ENCODE results near the gene TAF15.

Gene TAF15

DNA sequence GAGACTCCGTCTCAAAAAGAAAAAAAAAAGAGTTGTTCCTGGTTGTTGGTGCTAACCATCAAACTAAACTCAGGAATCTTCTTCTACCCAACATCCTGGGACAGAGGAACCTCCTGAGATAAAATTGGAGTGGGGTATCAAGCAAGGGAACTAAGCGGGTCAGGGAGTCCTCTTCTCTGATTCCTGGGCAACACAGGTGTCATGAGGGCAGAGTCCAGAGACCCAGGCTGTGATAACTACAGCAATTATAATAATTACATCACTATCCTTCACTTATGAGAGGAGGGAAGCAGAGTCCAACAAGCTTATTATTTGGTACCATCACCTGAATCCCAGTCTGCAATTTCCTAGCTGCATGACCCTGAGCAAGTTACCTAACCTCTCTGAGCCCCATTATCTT lies 40.5 kb upstream of the TAF15 start:
- 0 out of 2 replicates have a peak, but pooled peaks cover 3% of the 10 kb centered on the region for H3K27me3 ChIP-seq (ENCODE audit: insufficient read depth, low read length)
- H3K27ac ChIP-seq (ENCODE audit: low read depth, low read length): no peak overlapping the region
- no peak overlapping the region for H3K4me3 ChIP-seq (ENCODE audit: low read length)
- no peaks in the 10 kb centered on the region for H3K36me3 ChIP-seq (ENCODE audit: insufficient read depth, low read length)
- H3K4me1 ChIP-seq (ENCODE audit: insufficient read depth, low read length): peaks cover 17% of the 10 kb centered on the region; the same call in 1 of the 2 replicates
- 100% methylated on average over 1 of the region's 2 CpGs for WGBS
- H3K9me3 ChIP-seq (ENCODE audit: insufficient read depth, low read depth, low read length): no peaks in the 10 kb centered on the region
- no peak overlapping the region for H3K9ac ChIP-seq (ENCODE audit: low read depth, low read length)

DNA sequence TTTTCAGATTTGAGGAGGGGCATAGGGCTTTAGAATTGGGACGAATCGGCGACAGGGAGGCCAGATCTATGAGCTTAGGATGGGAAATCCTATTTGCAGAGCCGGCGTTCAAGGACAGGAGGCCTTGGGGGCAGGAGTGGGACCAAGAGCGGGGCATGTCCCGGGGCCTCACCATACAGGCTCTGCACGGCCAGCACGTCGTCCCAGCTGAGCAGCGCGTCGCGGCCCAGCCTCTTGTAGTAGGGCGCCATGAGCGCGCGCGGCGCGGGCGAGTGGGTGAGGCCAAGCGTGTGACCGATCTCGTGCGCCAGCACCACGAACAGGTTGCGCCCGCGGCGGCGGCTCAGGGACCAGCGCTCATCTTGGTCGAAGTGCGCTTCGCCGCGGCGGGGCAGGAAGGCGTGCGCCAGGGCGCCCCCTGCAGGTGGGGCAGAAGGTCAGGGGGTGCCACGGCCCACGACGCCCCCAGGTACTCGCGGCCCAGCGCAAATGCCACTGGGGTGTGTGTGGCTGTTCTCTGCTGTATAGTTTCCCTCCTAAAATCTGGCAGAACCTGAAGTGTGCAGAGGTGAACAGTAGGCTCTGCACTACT lies 39.3 kb upstream of the TAF15 start:
- Histone ChIP-seq H3K27ac (ENCODE audit: low read depth, low read length) (no peak overlapping the region), H3K4me1 (ENCODE audit: insufficient read depth, low read length) (peaks cover 26% of the 10 kb centered on the region; the same call in 1 of the 2 replicates), H3K36me3 (ENCODE audit: insufficient read depth, low read length) (no peaks in the 10 kb centered on the region), H3K9ac (ENCODE audit: low read depth, low read length) (no peak overlapping the region), H3K4me3 (ENCODE audit: low read length) (no peak overlapping the region), H3K9me3 (ENCODE audit: insufficient read depth, low read depth, low read length) (no peaks in the 10 kb centered on the region), H3K27me3 (ENCODE audit: insufficient read depth, low read length) (0 out of 2 replicates have a peak, but pooled peaks cover 3% of the 10 kb centered on the region)
- 96% methylated on average over 48 of the region's 48 CpGs for WGBS

DNA sequence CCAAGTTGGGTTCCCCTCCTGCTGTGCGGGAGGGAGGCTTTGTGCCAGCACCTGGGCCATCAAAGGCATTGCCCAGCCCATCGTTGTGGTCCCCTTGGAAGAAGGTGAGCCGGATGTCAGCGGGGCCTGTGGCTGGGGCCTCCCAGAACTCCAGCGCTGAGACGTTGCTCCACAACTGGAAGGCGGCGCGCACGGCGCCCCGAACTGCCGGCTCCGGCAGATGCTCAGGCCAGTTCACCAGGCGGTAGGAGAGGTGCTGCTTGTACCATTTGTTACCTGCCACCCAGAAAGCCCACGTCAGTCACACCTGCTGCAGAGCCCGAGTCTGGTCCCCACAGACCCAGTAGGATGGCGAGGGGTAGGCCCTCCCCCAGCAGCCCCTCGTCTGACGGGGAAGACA lies 36.2 kb upstream of the TAF15 start:
- Histone ChIP-seq H3K36me3 (ENCODE audit: insufficient read depth, low read length) (no peaks in the 10 kb centered on the region), H3K9ac (ENCODE audit: low read depth, low read length) (no peak overlapping the region), H3K4me1 (ENCODE audit: insufficient read depth, low read length) (peaks cover 16% of the 10 kb centered on the region; the same call in 1 of the 2 replicates), H3K9me3 (ENCODE audit: insufficient read depth, low read depth, low read length) (no peaks in the 10 kb centered on the region), H3K27me3 (ENCODE audit: insufficient read depth, low read length) (no peaks in the 10 kb centered on the region), H3K27ac (ENCODE audit: low read depth, low read length) (no peak overlapping the region), H3K4me3 (ENCODE audit: low read length) (no peak overlapping the region)
- 94% methylated on average over 20 of the region's 20 CpGs for WGBS

DNA sequence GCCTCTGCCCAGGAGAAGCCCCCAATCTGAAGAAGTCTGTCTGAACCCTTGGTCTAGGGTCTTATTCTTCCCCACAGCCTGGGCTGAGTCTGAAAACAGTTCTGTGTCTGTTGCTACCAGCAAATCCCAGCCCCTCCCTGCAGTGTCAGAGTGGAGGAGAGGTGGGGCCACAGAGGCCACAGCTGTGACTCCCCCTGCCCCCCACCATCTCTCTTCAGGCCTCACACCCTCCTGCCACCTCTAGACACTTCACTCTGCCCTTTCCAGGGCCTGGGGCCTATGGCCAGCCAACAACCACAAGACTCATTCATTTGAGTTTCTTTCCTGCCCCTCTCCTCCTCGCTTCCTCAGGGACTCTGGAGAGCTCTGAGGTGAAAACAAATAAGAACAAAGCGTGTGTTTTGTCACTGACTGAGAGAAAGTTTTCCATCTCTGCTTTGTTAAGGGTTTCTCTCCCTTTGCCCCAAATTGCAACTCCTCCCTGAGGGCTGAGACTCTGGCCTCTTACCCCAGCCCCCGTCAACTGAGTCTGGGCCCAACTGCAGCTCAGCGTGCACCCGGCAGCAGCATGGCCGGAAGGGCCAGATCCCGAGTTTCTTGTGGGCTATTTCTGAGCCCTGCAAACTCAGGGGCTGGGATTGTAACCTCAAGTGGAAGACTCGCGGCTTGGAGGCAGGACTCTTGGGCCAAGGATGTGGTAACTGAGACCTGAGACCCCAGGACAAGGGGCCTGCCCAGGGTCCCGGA lies 35.4 kb upstream of the TAF15 start:
- Histone ChIP-seq H3K9ac (ENCODE audit: low read depth, low read length) (0 out of 2 replicates have a peak overlapping the region, but pooled peaks have one; percentile 5), H3K27ac (ENCODE audit: low read depth, low read length) (no peak overlapping the region), H3K4me1 (ENCODE audit: insufficient read depth, low read length) (peaks cover 16% of the 10 kb centered on the region; the same call in 1 of the 2 replicates), H3K9me3 (ENCODE audit: insufficient read depth, low read depth, low read length) (no peaks in the 10 kb centered on the region), H3K36me3 (ENCODE audit: insufficient read depth, low read length) (no peaks in the 10 kb centered on the region), H3K4me3 (ENCODE audit: low read length) (no peak overlapping the region), H3K27me3 (ENCODE audit: insufficient read depth, low read length) (no peaks in the 10 kb centered on the region)
- 77% methylated on average over 10 of the region's 10 CpGs for WGBS

DNA sequence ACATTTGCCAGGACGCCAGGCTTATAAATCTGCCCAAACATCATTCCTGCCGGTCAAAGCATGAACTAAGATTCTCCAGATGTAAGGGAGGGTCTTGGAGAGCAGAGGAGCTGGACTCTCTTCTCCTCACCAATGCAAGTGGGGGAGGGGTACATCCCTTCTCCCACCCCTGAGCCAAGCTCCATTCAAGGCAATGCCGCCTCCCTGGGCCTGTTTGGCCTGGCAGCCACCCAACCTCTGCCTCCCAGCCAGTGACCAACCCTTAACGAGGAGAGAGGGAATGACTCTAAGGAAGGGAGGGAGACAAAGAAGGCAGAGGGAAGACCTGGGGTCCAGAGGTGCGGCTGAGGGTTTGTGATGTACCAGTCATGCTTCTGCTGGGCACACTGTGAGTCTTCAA lies 34.8 kb upstream of the TAF15 start:
- Histone ChIP-seq H3K27me3 (ENCODE audit: insufficient read depth, low read length) (no peaks in the 10 kb centered on the region), H3K9ac (ENCODE audit: low read depth, low read length) (no peak overlapping the region), H3K9me3 (ENCODE audit: insufficient read depth, low read depth, low read length) (no peaks in the 10 kb centered on the region), H3K4me1 (ENCODE audit: insufficient read depth, low read length) (peaks cover 16% of the 10 kb centered on the region; the same call in 1 of the 2 replicates), H3K4me3 (ENCODE audit: low read length) (no peak overlapping the region), H3K27ac (ENCODE audit: low read depth, low read length) (no peak overlapping the region), H3K36me3 (ENCODE audit: insufficient read depth, low read length) (no peaks in the 10 kb centered on the region)
- 70% methylated on average over 4 of the region's 5 CpGs for WGBS

DNA sequence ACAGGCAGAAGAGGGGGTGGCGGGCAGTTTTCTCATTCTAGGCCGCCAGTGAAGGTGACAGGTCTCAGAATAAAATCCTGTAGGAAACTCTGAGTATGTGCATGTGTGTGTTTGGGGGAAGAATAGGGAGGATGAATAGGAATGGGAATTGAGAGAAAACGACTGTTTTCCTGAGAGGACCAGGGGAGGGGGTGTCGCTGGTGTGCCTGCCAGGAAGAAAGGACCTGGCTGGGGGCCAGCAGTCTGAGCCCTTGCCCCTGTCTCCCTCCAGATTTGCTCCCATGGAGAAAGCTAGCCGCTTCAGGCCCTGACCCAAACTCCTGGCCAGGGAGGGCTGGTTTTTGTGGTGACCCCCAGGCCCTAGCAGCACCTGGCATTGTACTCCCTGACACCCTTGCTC lies 34.2 kb upstream of the TAF15 start:
- H3K9ac ChIP-seq (ENCODE audit: low read depth, low read length): no peak overlapping the region
- peaks cover 16% of the 10 kb centered on the region; the same call in 1 of the 2 replicates for H3K4me1 ChIP-seq (ENCODE audit: insufficient read depth, low read length)
- H3K9me3 ChIP-seq (ENCODE audit: insufficient read depth, low read depth, low read length): no peaks in the 10 kb centered on the region
- H3K27me3 ChIP-seq (ENCODE audit: insufficient read depth, low read length): no peaks in the 10 kb centered on the region
- no peak overlapping the region for H3K4me3 ChIP-seq (ENCODE audit: low read length)
- H3K36me3 ChIP-seq (ENCODE audit: insufficient read depth, low read length): no peaks in the 10 kb centered on the region
- WGBS: 79% methylated on average over 5 of the region's 5 CpGs
- H3K27ac ChIP-seq (ENCODE audit: low read depth, low read length): no peak overlapping the region

DNA sequence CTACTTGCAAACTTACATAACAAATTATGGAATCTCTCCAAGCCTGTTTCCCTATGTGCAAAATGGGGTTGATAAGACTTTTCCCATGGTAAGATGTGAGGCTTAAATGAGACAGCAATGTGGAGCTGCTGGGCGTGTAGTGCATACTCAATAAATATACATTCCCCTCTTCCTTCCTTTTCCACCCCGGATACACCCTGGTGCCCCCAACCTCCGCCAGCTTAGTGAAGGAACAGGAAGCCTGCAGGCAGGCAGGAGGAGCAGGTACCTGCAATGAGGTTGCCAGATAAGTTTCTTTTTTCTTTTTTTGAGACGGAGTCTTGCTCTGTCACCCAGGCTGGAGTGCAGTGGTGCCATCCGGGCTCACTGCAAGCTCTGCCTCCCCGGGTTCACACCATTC lies 33.7 kb upstream of the TAF15 start:
- Histone ChIP-seq H3K9ac (ENCODE audit: low read depth, low read length) (no peak overlapping the region), H3K4me3 (ENCODE audit: low read length) (no peak overlapping the region), H3K4me1 (ENCODE audit: insufficient read depth, low read length) (peaks cover 16% of the 10 kb centered on the region; the same call in 1 of the 2 replicates), H3K9me3 (ENCODE audit: insufficient read depth, low read depth, low read length) (no peaks in the 10 kb centered on the region), H3K27ac (ENCODE audit: low read depth, low read length) (no peak overlapping the region), H3K36me3 (ENCODE audit: insufficient read depth, low read length) (no peaks in the 10 kb centered on the region), H3K27me3 (ENCODE audit: insufficient read depth, low read length) (no peaks in the 10 kb centered on the region)
- WGBS: 91% methylated on average over 6 of the region's 6 CpGs

DNA sequence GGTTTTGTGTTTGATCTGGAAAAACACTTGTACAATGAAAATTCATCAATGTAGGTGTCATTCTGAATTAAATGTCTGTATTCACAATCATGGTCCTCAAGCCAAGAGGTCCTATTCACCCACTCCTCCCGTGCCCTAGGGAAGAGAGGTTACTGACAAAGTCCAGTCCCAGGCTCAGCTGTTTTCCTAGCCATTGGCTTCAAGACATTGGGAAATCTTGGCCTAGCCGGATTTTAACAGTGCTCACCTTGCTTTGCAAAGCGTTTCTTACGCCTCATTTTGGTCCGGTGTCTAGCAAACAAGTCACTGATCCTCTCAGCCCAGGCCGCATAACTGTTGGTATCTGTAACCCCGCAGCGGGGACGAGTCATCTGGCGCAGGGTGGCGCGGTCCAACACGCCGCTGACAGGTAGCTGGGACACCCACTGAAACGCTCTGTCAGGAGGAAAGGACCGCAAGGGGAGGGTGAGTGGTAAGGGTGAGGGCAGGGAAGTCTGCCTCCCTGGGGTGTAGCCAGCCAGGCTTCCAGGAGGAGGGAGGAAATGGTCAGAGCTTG lies 30.6 kb upstream of the TAF15 start:
- no peaks in the 10 kb centered on the region for H3K36me3 ChIP-seq (ENCODE audit: insufficient read depth, low read length)
- WGBS: 93% methylated on average over 16 of the region's 16 CpGs
- no peak overlapping the region for H3K27ac ChIP-seq (ENCODE audit: low read depth, low read length)
- H3K4me3 ChIP-seq (ENCODE audit: low read length): no peak overlapping the region
- H3K9ac ChIP-seq (ENCODE audit: low read depth, low read length): no peak overlapping the region
- H3K4me1 ChIP-seq (ENCODE audit: insufficient read depth, low read length): 0 out of 2 replicates have a peak, but pooled peaks cover 9% of the 10 kb centered on the region
- H3K9me3 ChIP-seq (ENCODE audit: insufficient read depth, low read depth, low read length): no peaks in the 10 kb centered on the region
- H3K27me3 ChIP-seq (ENCODE audit: insufficient read depth, low read length): no peaks in the 10 kb centered on the region

DNA sequence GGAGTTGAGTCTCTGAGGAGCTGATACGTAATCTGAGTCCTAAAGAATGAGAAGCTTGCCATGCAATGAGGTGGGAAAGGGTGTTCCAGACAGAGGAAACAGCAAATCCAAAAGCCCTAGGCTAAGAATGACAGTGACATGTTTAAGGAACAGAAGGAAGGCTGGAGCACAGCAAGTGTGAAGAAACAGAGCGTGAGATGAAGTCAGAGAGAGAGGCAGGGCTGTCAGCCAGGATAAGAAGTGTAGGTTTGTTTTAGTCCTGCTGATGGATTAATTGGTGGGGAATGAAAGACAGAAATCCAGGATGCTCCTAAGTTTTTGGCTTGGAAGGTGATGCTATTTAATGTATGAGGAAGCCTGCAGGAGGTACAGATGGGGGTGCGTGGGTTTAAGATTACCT lies 28.3 kb upstream of the TAF15 start:
- H3K9ac ChIP-seq (ENCODE audit: low read depth, low read length): no peak overlapping the region
- H3K27ac ChIP-seq (ENCODE audit: low read depth, low read length): no peak overlapping the region
- H3K36me3 ChIP-seq (ENCODE audit: insufficient read depth, low read length): no peaks in the 10 kb centered on the region
- H3K4me3 ChIP-seq (ENCODE audit: low read length): no peak overlapping the region
- H3K9me3 ChIP-seq (ENCODE audit: insufficient read depth, low read depth, low read length): no peaks in the 10 kb centered on the region
- 86% methylated on average over 3 of the region's 3 CpGs for WGBS
- H3K4me1 ChIP-seq (ENCODE audit: insufficient read depth, low read length): no peaks in the 10 kb centered on the region
- no peaks in the 10 kb centered on the region for H3K27me3 ChIP-seq (ENCODE audit: insufficient read depth, low read length)

DNA sequence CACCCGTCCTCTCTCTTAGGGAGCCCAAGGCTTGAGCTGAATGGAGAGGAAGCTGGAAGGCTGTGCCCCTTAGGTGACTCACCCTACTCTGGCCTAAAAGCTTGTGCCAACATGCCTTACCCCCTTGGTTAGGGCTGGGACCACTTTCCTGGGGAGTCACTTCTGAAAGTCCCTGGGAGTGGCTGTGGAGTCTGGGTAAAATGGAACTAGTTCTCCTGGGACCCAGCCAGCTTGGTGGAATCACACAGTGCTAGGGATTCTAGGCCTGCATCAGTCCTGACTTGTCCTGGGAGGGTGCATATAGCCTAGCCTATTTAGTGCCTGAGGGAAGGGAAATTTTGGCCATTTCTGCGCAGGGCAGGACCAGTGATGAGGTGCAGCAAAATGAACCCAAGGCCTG lies 24.4 kb upstream of the TAF15 start:
- H3K9me3 ChIP-seq (ENCODE audit: insufficient read depth, low read depth, low read length): no peaks in the 10 kb centered on the region
- no peaks in the 10 kb centered on the region for H3K4me1 ChIP-seq (ENCODE audit: insufficient read depth, low read length)
- H3K9ac ChIP-seq (ENCODE audit: low read depth, low read length): no peak overlapping the region
- peaks cover 4% of the 10 kb centered on the region; the same call in 1 of the 2 replicates for H3K27me3 ChIP-seq (ENCODE audit: insufficient read depth, low read length)
- H3K4me3 ChIP-seq (ENCODE audit: low read length): no peak overlapping the region
- H3K36me3 ChIP-seq (ENCODE audit: insufficient read depth, low read length): no peaks in the 10 kb centered on the region
- H3K27ac ChIP-seq (ENCODE audit: low read depth, low read length): no peak overlapping the region
- 87% methylated on average over 2 of the region's 2 CpGs for WGBS

DNA sequence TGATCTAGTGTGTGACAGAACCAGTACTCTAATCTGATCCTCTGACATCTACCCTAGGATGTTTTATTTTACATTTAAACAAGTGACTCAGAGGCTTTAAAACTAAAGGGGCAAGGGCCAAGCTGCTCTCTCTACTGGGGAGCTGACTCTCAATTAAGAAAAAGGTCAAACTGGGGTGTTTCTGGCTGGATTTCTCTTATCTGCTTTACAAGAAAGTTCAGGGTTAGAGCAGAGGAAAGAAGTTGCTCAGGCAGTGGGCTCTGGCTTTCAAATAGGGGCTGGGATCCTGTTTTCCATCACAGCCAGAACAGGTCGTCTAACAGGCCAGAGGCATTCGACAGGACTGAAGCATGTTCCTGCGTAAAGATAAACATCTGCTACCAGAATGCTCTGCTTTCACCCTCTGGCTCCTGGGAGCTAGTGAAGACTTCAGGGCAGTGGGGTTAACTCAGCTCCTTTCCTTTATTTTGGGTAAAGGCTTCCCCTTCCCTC lies 22.3 kb upstream of the TAF15 start:
- 54% methylated on average over 3 of the region's 3 CpGs for WGBS
- H3K4me1 ChIP-seq (ENCODE audit: insufficient read depth, low read length): 0 out of 2 replicates have a peak, but pooled peaks cover 2% of the 10 kb centered on the region

More for the DNA sequence above, 22.3 kb upstream of the TAF15 start:
- no peak overlapping the region for H3K27ac ChIP-seq (ENCODE audit: low read depth, low read length)
- no peaks in the 10 kb centered on the region for H3K9me3 ChIP-seq (ENCODE audit: insufficient read depth, low read depth, low read length)
- H3K36me3 ChIP-seq (ENCODE audit: insufficient read depth, low read length): no peaks in the 10 kb centered on the region
- no peak overlapping the region; the same call in 1 of the 2 replicates for H3K9ac ChIP-seq (ENCODE audit: low read depth, low read length)
- H3K4me3 ChIP-seq (ENCODE audit: low read length): no peak overlapping the region
- peaks cover 15% of the 10 kb centered on the region for H3K27me3 ChIP-seq (ENCODE audit: insufficient read depth, low read length)
